Measurements from ENCODE around the gene HOXC12.

HOXC12 gene

GRCh38 chr12:53954694-53955035 is at the start of gene HOXC12:
HOXC12 (plus strand) TSS chr12:53954903; CDS start chr12:53954930, 27 bp downstream.
- no peak for DNase-seq

- no peak for DNase-seq
Observed at GRCh38 chr12:53907103-53907502, 47.6 kb upstream of the HOXC12 start.

- no peak for DNase-seq
Observed at GRCh38 chr12:53916788-53917655, 37.7 kb upstream of the HOXC12 start.

- DNase-seq: no peak
Observed at GRCh38 chr12:53924521-53925405, 29.9 kb upstream of the HOXC12 start.

- DNase-seq: no peak
Observed at GRCh38 chr12:53927220-53928029, 27.3 kb upstream of the HOXC12 start.

- DNase-seq: no peak
Observed at GRCh38 chr12:53928054-53928835, 26.5 kb upstream of the HOXC12 start.

- DNase-seq: no peak
Observed at GRCh38 chr12:53929527-53929926, 25.2 kb upstream of the HOXC12 start.

GRCh38 chr12:53930591-53931255 is 24.0 kb upstream of the HOXC12 start:
- no peak for DNase-seq

GRCh38 chr12:53931844-53932581 is 22.7 kb upstream of the HOXC12 start:
- no peak for DNase-seq

GRCh38 chr12:53932915-53933314 is 21.8 kb upstream of the HOXC12 start:
- DNase-seq: no peak

- DNase-seq: no peak
Observed at GRCh38 chr12:53935383-53936341, 19.0 kb upstream of the HOXC12 start.

- no peak for DNase-seq
Observed at GRCh38 chr12:53937099-53937498, 17.6 kb upstream of the HOXC12 start.

- DNase-seq: no peak
Observed at GRCh38 chr12:53937596-53938325, 16.9 kb upstream of the HOXC12 start.

GRCh38 chr12:53938326-53939140 is 16.2 kb upstream of the HOXC12 start, which contains the start of gene HOXC13:
HOXC13 (plus strand) TSS chr12:53938831; CDS start chr12:53938907, 76 bp downstream.
- peak; percentile 53 for DNase-seq

GRCh38 chr12:53939141-53940108 is 15.3 kb upstream of the HOXC12 start:
- DNase-seq: no peak

GRCh38 chr12:53940443-53941014 is 14.2 kb upstream of the HOXC12 start:
- DNase-seq: no peak
